IgD-negative memory B cell (primary cell): ENCODE measurements around the gene CEP162. TPM values are rescaled to one million over a fixed set of nuclear protein-coding genes. Genes with fewer than 3 reads are reported as not detected.
"Not testable (repeated sequence)": the region's sequence is repeated elsewhere in the genome, so short reads cannot be mapped to it uniquely, and the experiment has no call there.

Experiments
- H3K27ac Mint-ChIP-seq, 3 donors: one replicate each; pipeline ENCODE4 v1.8.0; 2020 to 2022; ENCODE audit warnings: mild to moderate bottlenecking in 3 of 3, mixed read lengths in 3 of 3, moderate library complexity in 1 of 3
- H3K27me3 Mint-ChIP-seq: one replicate; pipeline ENCODE4 v1.8.0; 2021; ENCODE audit warnings: mixed read lengths
- H3K36me3 Mint-ChIP-seq: one replicate; pipeline ENCODE4 v1.8.0; 2020; ENCODE audit warnings: mild to moderate bottlenecking, mixed read lengths
- H3K4me1 Mint-ChIP-seq, 3 donors: one replicate each; pipeline ENCODE4 v1.8.0; 2020 to 2022; ENCODE audit warnings: mixed read lengths in 3 of 3, mild to moderate bottlenecking in 1 of 3
- H3K4me3 Mint-ChIP-seq, 4 donors: one replicate each; pipeline ENCODE4 v1.8.0; 2020 to 2022; ENCODE audit warnings: mild to moderate bottlenecking in 4 of 4, mixed read lengths in 4 of 4, moderate library complexity in 3 of 4
- H3K9me3 Mint-ChIP-seq, 3 donors: one replicate each; pipeline ENCODE4 v1.8.0; 2020 to 2021; ENCODE audit warnings: mixed read lengths in 3 of 3, mild to moderate bottlenecking in 1 of 3
- polyA plus RNA-seq: library from polyadenylated mRNA; unstranded; fragments of 300-500 nt; fragmentation: Illumina TruSeq; gene quantifications from one replicate; pipeline ENCODE4 v1.2.3, GENCODE V29; 2021

The CEP162 gene
- polyA plus RNA-seq, 1 donor from 2014 or later: 7.1 TPM

- Mint-ChIP-seq H3K36me3 (peaks cover 35% of the 10 kb centered on the region), H3K4me3 (no peak overlapping the region)
These were observed 34.2 kb downstream of the CEP162 start for GRCh38 chr6:84193114-84193708.

GRCh38 chr6:84191802-84192201 is 35.6 kb downstream of the CEP162 start:
- Mint-ChIP-seq H3K27me3 (no peaks in the 10 kb centered on the region), H3K36me3 (peaks cover 32% of the 10 kb centered on the region), H3K4me3 (no peak overlapping the region)

More at GRCh38 chr6:84193114-84193708, 34.2 kb downstream of the CEP162 start:
- H3K4me1 Mint-ChIP-seq: peaks cover 0 to 1% (median 0%) of the 10 kb centered on the region in 3 donors
- no peak overlapping the region for H3K27ac Mint-ChIP-seq
- no peaks in the 10 kb centered on the region for H3K27me3 Mint-ChIP-seq
- H3K9me3 Mint-ChIP-seq: peaks cover 0 to 3% (median 0%) of the 10 kb centered on the region in 3 donors

GRCh38 chr6:84189356-84189755 is 38.1 kb downstream of the CEP162 start:
- H3K36me3 Mint-ChIP-seq: peaks cover 25% of the 10 kb centered on the region
- not testable (repeated sequence) for H3K9me3 Mint-ChIP-seq, H3K4me3 Mint-ChIP-seq, H3K27ac Mint-ChIP-seq, H3K4me1 Mint-ChIP-seq, H3K27me3 Mint-ChIP-seq

More at GRCh38 chr6:84191802-84192201, 35.6 kb downstream of the CEP162 start:
- Mint-ChIP-seq H3K9me3 (peaks cover 0 to 3% (median 0%) of the 10 kb centered on the region in 3 donors), H3K4me1 (peaks cover 0 to 1% (median 0%) of the 10 kb centered on the region in 3 donors), H3K27ac (peak overlapping the region in 1 of 3 donors; percentile 13)

GRCh38 chr6:84183430-84183829 is 44.0 kb downstream of the CEP162 start:
- Mint-ChIP-seq H3K27ac (no peak overlapping the region), H3K36me3 (peaks cover 19% of the 10 kb centered on the region), H3K4me1 (no peaks in the 10 kb centered on the region), H3K4me3 (no peak overlapping the region), H3K27me3 (no peaks in the 10 kb centered on the region), H3K9me3 (no peaks in the 10 kb centered on the region)

GRCh38 chr6:84182001-84182400 is 45.4 kb downstream of the CEP162 start:
- Mint-ChIP-seq H3K27ac (no peak overlapping the region), H3K9me3 (no peaks in the 10 kb centered on the region), H3K4me3 (no peak overlapping the region), H3K36me3 (peaks cover 20% of the 10 kb centered on the region), H3K4me1 (peaks cover 0 to 2% (median 0%) of the 10 kb centered on the region in 3 donors), H3K27me3 (no peaks in the 10 kb centered on the region)

GRCh38 chr6:84177241-84177640 is 50.2 kb downstream of the CEP162 start:
- Mint-ChIP-seq H3K27me3 (no peaks in the 10 kb centered on the region), H3K4me1 (peaks cover 0 to 12% (median 6%) of the 10 kb centered on the region in 3 donors), H3K36me3 (peaks cover 24% of the 10 kb centered on the region), H3K4me3 (no peak overlapping the region), H3K9me3 (no peaks in the 10 kb centered on the region), H3K27ac (no peak overlapping the region)

GRCh38 chr6:84172574-84172973 is 54.9 kb downstream of the CEP162 start:
- Mint-ChIP-seq H3K27ac (no peak overlapping the region), H3K9me3 (no peaks in the 10 kb centered on the region), H3K36me3 (peaks cover 11% of the 10 kb centered on the region), H3K4me1 (peaks cover 2 to 23% (median 15%) of the 10 kb centered on the region in 3 donors), H3K4me3 (no peak overlapping the region), H3K27me3 (no peaks in the 10 kb centered on the region)

GRCh38 chr6:84172080-84172479 is 55.4 kb downstream of the CEP162 start:
- Mint-ChIP-seq H3K4me1 (peaks cover 2 to 23% (median 13%) of the 10 kb centered on the region in 3 donors), H3K9me3 (no peaks in the 10 kb centered on the region), H3K36me3 (peaks cover 11% of the 10 kb centered on the region), H3K27ac (no peak overlapping the region), H3K27me3 (no peaks in the 10 kb centered on the region), H3K4me3 (no peak overlapping the region)

- Mint-ChIP-seq H3K4me3 (no peak overlapping the region), H3K36me3 (peaks cover 11% of the 10 kb centered on the region), H3K27me3 (no peaks in the 10 kb centered on the region), H3K9me3 (no peaks in the 10 kb centered on the region), H3K27ac (no peak overlapping the region), H3K4me1 (peaks cover 6 to 12% (median 8%) of the 10 kb centered on the region in 3 donors)
These were observed 60.0 kb downstream of the CEP162 start for GRCh38 chr6:84167457-84167856.

- H3K27ac Mint-ChIP-seq: no peak overlapping the region
- H3K36me3 Mint-ChIP-seq: peaks cover 13% of the 10 kb centered on the region
These were observed 61.0 kb downstream of the CEP162 start for GRCh38 chr6:84166395-84166794.

GRCh38 chr6:84164328-84164727 is 63.1 kb downstream of the CEP162 start:
- not testable (repeated sequence) for H3K4me3 Mint-ChIP-seq, H3K27ac Mint-ChIP-seq, H3K9me3 Mint-ChIP-seq, H3K4me1 Mint-ChIP-seq, H3K27me3 Mint-ChIP-seq
- peaks cover 14% of the 10 kb centered on the region for H3K36me3 Mint-ChIP-seq

More at GRCh38 chr6:84166395-84166794, 61.0 kb downstream of the CEP162 start:
- Mint-ChIP-seq H3K27me3 (no peaks in the 10 kb centered on the region), H3K9me3 (no peaks in the 10 kb centered on the region), H3K4me3 (no peak overlapping the region), H3K4me1 (peaks cover 6 to 11% (median 8%) of the 10 kb centered on the region in 3 donors)

GRCh38 chr6:84161190-84161589 is 66.3 kb downstream of the CEP162 start:
- Mint-ChIP-seq H3K9me3 (no peaks in the 10 kb centered on the region), H3K4me3 (no peak overlapping the region), H3K27ac (no peak overlapping the region), H3K36me3 (peaks cover 16% of the 10 kb centered on the region), H3K4me1 (peaks cover 0 to 3% (median 0%) of the 10 kb centered on the region in 3 donors), H3K27me3 (no peaks in the 10 kb centered on the region)

- peaks cover 27% of the 10 kb centered on the region for H3K36me3 Mint-ChIP-seq
- H3K9me3 Mint-ChIP-seq: no peaks in the 10 kb centered on the region
- H3K27ac Mint-ChIP-seq: no peak overlapping the region
- no peaks in the 10 kb centered on the region for H3K27me3 Mint-ChIP-seq
- H3K4me1 Mint-ChIP-seq: peaks cover 0 to 2% (median 0%) of the 10 kb centered on the region in 3 donors
- no peak overlapping the region for H3K4me3 Mint-ChIP-seq
These were observed 71.1 kb downstream of the CEP162 start for GRCh38 chr6:84156306-84156705.

- Mint-ChIP-seq H3K9me3 (no peaks in the 10 kb centered on the region), H3K27ac (no peak overlapping the region), H3K4me1 (peaks cover 0 to 2% (median 0%) of the 10 kb centered on the region in 3 donors), H3K4me3 (no peak overlapping the region), H3K36me3 (peaks cover 24% of the 10 kb centered on the region), H3K27me3 (no peaks in the 10 kb centered on the region)
These were observed 75.8 kb downstream of the CEP162 start for GRCh38 chr6:84151669-84152068.

GRCh38 chr6:84150705-84151104 is 76.7 kb downstream of the CEP162 start:
- Mint-ChIP-seq H3K27ac (no peak overlapping the region), H3K36me3 (peaks cover 29% of the 10 kb centered on the region), H3K9me3 (no peaks in the 10 kb centered on the region), H3K4me3 (no peak overlapping the region), H3K27me3 (no peaks in the 10 kb centered on the region), H3K4me1 (peaks cover 0 to 2% (median 0%) of the 10 kb centered on the region in 3 donors)

GRCh38 chr6:84141521-84141920 is 85.9 kb downstream of the CEP162 start:
- Mint-ChIP-seq H3K27me3 (no peaks in the 10 kb centered on the region), H3K4me1 (no peaks in the 10 kb centered on the region), H3K36me3 (peaks cover 18% of the 10 kb centered on the region), H3K27ac (peak overlapping the region in 1 of 3 donors; percentile 71), H3K9me3 (no peaks in the 10 kb centered on the region), H3K4me3 (no peak overlapping the region)
